Colonic mucosa (tissue), 4 donors: ENCODE measurements around the gene URB1. TPM values are rescaled to one million over a fixed set of nuclear protein-coding genes. Genes with fewer than 3 reads are reported as not detected.

Experiments used
- DNase-seq: peaks from one replicate; pipeline ENCODE4 v3.0.0-alpha.2; 2020
- H3K27ac ChIP-seq: fragments of 200-600 bp; one replicate; pipeline ENCODE4 v1.8.0; 2021
- H3K27me3 ChIP-seq: fragments of 200-600 bp; one replicate; pipeline ENCODE4 v1.8.0; 2021
- H3K36me3 ChIP-seq: fragments of 200-600 bp; one replicate; pipeline ENCODE4 v1.8.0; 2021
- H3K4me1 ChIP-seq: fragments of 200-600 bp; one replicate; pipeline ENCODE4 v1.8.0; 2021; ENCODE audit warnings: mild to moderate bottlenecking
- H3K4me3 ChIP-seq: fragments of 200-600 bp; one replicate; pipeline ENCODE4 v1.8.0; 2021
- H3K9ac ChIP-seq, 2 donors: one replicate each; pipeline ENCODE4 v1.7.0; 2013; ENCODE audit warnings: control low read depth in 2 of 2, low read depth in 2 of 2, low read length in 2 of 2
- H3K9me3 ChIP-seq: fragments of 200-600 bp; one replicate; pipeline ENCODE4 v1.8.0; 2021
- CTCF ChIP-seq: fragments of 200-600 bp; IDR thresholded peaks from one replicate; pipeline ENCODE4 v1.8.0; 2022; ENCODE audit warnings: antibody characterized with exemption, mild to moderate bottlenecking
- intact Hi-C: fragments of 100-400 bp; cut with DNase I; formaldehyde crosslinking; loops from one replicate; pipeline ENCODE4 v1.14.1; 2022
- total RNA-seq, 2 donors: library from RNA; stranded (reverse); fragmentation: NEBNext Ultra II Directional in 1 of 2; extraction: Animal tissue kit (Norgen Biotek cat#: 25700) in 1 of 2; gene quantifications; one replicate each; pipeline ENCODE4 v1.2.1, GENCODE V29; 2021
- donor health status: healthy.
- donor health status: DM: no; HTN: no; CAD: no.
- donor health status: DM: no; HTN: no; CAD: no.

URB1 gene
- total RNA-seq, 2 donors from 2014 or later = 6.1 to 16.4 TPM

DNA sequence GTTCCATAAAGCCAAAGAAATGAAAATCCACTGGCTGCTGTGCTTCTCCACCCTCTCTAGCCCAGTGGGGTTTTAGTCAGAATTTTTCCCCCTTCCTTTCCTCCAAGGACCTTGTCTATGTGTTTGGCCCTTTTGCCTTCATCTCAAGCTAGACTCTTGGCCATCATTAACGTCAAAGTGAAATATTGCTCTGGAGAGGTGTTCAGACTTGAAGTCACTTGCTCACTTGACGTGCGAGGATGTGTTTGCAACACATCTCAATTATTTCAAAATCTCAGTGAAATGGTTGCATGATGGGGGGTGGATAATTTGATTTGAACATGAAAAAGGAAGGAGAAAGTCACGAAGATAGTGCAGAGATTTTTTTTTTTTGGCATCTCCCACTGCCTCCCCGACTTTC, 33.3 kb upstream of the URB1 start:
- TF ChIP-seq CTCF = no peak
- no peak for DNase-seq
- Histone ChIP-seq H3K36me3 (no peaks in the 10 kb centered on the region), H3K9me3 (no peaks in the 10 kb centered on the region), H3K27me3 (no peaks in the 10 kb centered on the region), H3K4me3 (no peak overlapping the region), H3K9ac (no peak overlapping the region), H3K27ac (no peak overlapping the region), H3K4me1 (no peaks in the 10 kb centered on the region)
- intact Hi-C loops = no loop called here

DNA sequence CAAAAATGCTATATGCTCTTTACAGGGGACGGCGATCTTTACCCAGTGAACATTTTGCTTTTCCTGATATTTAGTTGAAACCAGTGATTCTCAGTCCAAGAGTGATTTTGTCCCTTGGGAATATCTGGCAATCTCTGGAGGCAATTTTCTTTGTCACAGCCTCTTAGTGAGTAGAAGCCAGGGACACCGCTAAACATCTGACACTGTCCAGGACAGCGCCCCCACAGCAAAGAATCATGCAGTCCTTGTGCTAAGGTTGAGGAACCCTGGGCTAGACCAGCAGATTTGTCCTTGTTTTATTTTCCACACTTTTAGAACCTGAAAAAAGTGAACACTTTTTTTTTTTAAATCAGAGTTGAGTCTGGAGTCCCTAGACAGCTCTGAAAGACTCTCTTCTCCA, 32.8 kb upstream of the URB1 start:
- intact Hi-C loops = no loop called here
- Histone ChIP-seq H3K27ac (no peak overlapping the region), H3K27me3 (no peaks in the 10 kb centered on the region), H3K4me3 (no peak overlapping the region), H3K36me3 (no peaks in the 10 kb centered on the region), H3K9ac (no peak overlapping the region), H3K4me1 (no peaks in the 10 kb centered on the region), H3K9me3 (no peaks in the 10 kb centered on the region)
- no peak for DNase-seq
- TF ChIP-seq CTCF = no peak

DNA sequence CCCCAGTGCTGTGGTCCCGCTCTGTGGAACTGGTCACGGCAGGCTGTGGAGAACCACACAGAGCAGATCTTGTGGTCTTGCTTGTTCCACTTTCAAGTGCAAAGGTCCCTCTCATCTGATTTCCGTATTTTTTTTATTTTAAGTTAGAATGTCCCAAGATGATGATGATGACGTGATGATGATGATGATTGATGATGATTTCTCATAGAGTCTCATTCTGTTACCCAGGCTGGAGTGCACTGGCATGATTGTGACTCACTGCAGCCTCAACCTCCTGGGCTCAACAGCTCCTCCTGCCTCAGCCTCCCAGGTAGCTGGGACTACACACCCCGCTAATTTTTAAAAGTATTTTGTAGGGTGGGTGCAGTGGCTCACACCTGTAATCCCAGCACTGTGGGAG, 31.9 kb upstream of the URB1 start:
- H3K27ac ChIP-seq = no peak overlapping the region
- no peak overlapping the region for H3K9ac ChIP-seq
- no peaks in the 10 kb centered on the region for H3K4me1 ChIP-seq
- no peaks in the 10 kb centered on the region for H3K9me3 ChIP-seq
- TF ChIP-seq CTCF = no peak
- H3K4me3 ChIP-seq = no peak overlapping the region
- no peaks in the 10 kb centered on the region for H3K27me3 ChIP-seq
- intact Hi-C loops = no loop called here
- no peaks in the 10 kb centered on the region for H3K36me3 ChIP-seq
- no peak for DNase-seq

GRCh38 chr21:32424191-32424535, 31.4 kb upstream of the URB1 start:
- TF ChIP-seq CTCF = no peak
- H3K9ac ChIP-seq = no peak overlapping the region
- H3K36me3 ChIP-seq = no peaks in the 10 kb centered on the region
- no peak for DNase-seq
- no peaks in the 10 kb centered on the region for H3K9me3 ChIP-seq
- H3K27me3 ChIP-seq = no peaks in the 10 kb centered on the region
- H3K4me3 ChIP-seq = no peak overlapping the region
- no peak overlapping the region for H3K27ac ChIP-seq
- no peaks in the 10 kb centered on the region for H3K4me1 ChIP-seq
- intact Hi-C loops = no loop called here

- no peak for TF ChIP-seq CTCF
- no peaks in the 10 kb centered on the region for H3K36me3 ChIP-seq
- no peak overlapping the region for H3K27ac ChIP-seq
- intact Hi-C loops = no loop called here
- no peaks in the 10 kb centered on the region for H3K27me3 ChIP-seq
- no peaks in the 10 kb centered on the region for H3K9me3 ChIP-seq
- no peak overlapping the region for H3K4me3 ChIP-seq
- H3K9ac ChIP-seq = no peak overlapping the region
- no peak for DNase-seq
- H3K4me1 ChIP-seq = no peaks in the 10 kb centered on the region
These were observed 30.7 kb upstream of the URB1 start for GRCh38 chr21:32423320-32424190.
